Measurements from ENCODE around the gene RGL3. TPM values are rescaled to one million over a fixed set of nuclear protein-coding genes. Genes with fewer than 3 reads are reported as not detected.

The RGL3 gene
- total RNA-seq, 1 experiment from 2014 or later, result 100 TPM

DNA sequence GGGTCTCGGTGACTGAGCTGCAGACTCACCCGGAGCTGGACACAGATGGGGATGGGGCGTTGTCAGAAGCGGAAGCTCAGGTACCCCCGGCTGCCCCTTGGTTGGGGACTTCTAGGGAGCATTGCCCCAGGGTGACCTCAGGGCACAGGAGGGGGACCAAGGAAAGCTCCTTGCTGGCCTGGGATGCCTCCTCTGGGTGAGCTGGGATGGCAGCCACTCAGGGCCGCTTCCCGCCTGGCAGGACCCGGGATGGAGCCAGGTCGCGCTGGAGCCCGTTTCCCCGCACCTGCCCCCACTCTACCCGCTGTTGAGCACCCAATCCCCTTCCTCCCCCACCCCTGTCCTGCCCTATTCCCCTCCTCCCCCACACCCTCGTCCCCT is 27.1 kb upstream of the RGL3 start:
- TF ChIP-seq EZH2 (IDR thresholded peaks at IDR 0.05; ENCODE audit: low read depth), result no peak
- TF ChIP-seq, protein P1, sequence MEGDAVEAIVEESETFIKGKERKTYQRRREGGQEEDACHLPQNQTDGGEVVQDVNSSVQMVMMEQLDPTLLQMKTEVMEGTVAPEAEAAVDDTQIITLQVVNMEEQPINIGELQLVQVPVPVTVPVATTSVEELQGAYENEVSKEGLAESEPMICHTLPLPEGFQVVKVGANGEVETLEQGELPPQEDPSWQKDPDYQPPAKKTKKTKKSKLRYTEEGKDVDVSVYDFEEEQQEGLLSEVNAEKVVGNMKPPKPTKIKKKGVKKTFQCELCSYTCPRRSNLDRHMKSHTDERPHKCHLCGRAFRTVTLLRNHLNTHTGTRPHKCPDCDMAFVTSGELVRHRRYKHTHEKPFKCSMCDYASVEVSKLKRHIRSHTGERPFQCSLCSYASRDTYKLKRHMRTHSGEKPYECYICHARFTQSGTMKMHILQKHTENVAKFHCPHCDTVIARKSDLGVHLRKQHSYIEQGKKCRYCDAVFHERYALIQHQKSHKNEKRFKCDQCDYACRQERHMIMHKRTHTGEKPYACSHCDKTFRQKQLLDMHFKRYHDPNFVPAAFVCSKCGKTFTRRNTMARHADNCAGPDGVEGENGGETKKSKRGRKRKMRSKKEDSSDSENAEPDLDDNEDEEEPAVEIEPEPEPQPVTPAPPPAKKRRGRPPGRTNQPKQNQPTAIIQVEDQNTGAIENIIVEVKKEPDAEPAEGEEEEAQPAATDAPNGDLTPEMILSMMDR (conservative IDR thresholded peaks at IDR 0.05), result no peak
- Histone ChIP-seq H3K4me2 (no peak overlapping the region), H3K27ac (no peak overlapping the region), H3F3A (ENCODE audit: insufficient read depth, low read depth) (peaks cover 30% of the 10 kb centered on the region; the same call in 1 of the 2 replicates), H4K20me1 (ENCODE audit: insufficient read depth) (peaks cover 8% of the 10 kb centered on the region), H3K36me3 (ENCODE audit: low read depth) (peaks cover 21% of the 10 kb centered on the region), H3K79me2 (ENCODE audit: low read depth) (no peaks in the 10 kb centered on the region), H2AFZ (no peak overlapping the region), H3K27me3 (ENCODE audit: insufficient read depth, low read depth) (no peaks in the 10 kb centered on the region), H3K4me3 (no peak overlapping the region), H3K9me3 (ENCODE audit: insufficient read depth, low read depth) (no peaks in the 10 kb centered on the region), H3K4me1 (replicated peaks; ENCODE audit: insufficient read depth) (no peaks in the 10 kb centered on the region), H3K9me2 (ENCODE audit: insufficient read depth) (no peaks in the 10 kb centered on the region)
- DNase-seq, result no peak
- POLR2A ChIA-PET (ENCODE audit: unreplicated experiment), result no interaction called here
- BruUV-seq (replicated peaks), result no TSS peak
- intact Hi-C loops (cut with micrococcal nuclease; ENCODE audit: unreplicated experiment), result no loop called here
- CTCF ChIA-PET, result no interaction called here

DNA sequence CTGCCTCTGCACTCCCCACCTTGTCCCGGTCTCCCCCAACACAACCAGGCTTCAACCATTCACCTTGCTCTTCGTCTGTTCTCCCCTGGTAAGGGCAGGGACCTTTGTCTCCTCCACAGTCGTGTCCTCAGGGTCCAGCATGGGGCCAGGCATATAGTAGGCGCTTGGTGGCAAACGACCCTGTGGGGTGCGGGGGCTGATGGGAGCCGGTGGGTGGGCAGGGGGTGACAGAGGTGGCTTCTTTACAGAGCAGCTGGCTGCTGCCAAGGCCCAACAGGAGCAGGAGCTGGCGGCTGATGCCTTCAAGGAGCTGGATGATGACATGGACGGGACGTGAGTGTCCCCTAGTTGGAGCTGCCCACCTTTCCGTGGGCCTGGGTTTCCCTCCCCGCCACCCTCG is 26.0 kb upstream of the RGL3 start:
- intact Hi-C loops (cut with micrococcal nuclease; ENCODE audit: unreplicated experiment), result no loop called here
- no peak overlapping the region for H3K27ac ChIP-seq
- ChIA-PET POLR2A (ENCODE audit: unreplicated experiment) (no interaction called here), CTCF (interaction anchor here (0.6 kb wide), 1 partner anchor 71 kb away, joined by 4 read pairs; the partner anchor contains the start of gene SWSAP1)
- peaks cover 35% of the 10 kb centered on the region; the same call in 1 of the 2 replicates for H3F3A ChIP-seq (ENCODE audit: insufficient read depth, low read depth)
- H3K4me3 ChIP-seq, result no peak overlapping the region
- no peaks in the 10 kb centered on the region for H3K9me2 ChIP-seq (ENCODE audit: insufficient read depth)
- no peaks in the 10 kb centered on the region for H3K27me3 ChIP-seq (ENCODE audit: insufficient read depth, low read depth)
- H4K20me1 ChIP-seq (ENCODE audit: insufficient read depth), result peaks cover 8% of the 10 kb centered on the region
- H3K4me2 ChIP-seq, result no peak overlapping the region
- DNase-seq, result no peak
- no peak overlapping the region for H2AFZ ChIP-seq
- H3K9me3 ChIP-seq (ENCODE audit: insufficient read depth, low read depth), result no peaks in the 10 kb centered on the region
- TF ChIP-seq EZH2 (IDR thresholded peaks at IDR 0.05; ENCODE audit: low read depth), result no peak
- TF ChIP-seq, protein P1 (conservative IDR thresholded peaks at IDR 0.05), result no peak
- no TSS peak for BruUV-seq (replicated peaks)
- no peaks in the 10 kb centered on the region for H3K79me2 ChIP-seq (ENCODE audit: low read depth)
- no peaks in the 10 kb centered on the region for H3K4me1 ChIP-seq (replicated peaks; ENCODE audit: insufficient read depth)
- peaks cover 25% of the 10 kb centered on the region for H3K36me3 ChIP-seq (ENCODE audit: low read depth)

DNA sequence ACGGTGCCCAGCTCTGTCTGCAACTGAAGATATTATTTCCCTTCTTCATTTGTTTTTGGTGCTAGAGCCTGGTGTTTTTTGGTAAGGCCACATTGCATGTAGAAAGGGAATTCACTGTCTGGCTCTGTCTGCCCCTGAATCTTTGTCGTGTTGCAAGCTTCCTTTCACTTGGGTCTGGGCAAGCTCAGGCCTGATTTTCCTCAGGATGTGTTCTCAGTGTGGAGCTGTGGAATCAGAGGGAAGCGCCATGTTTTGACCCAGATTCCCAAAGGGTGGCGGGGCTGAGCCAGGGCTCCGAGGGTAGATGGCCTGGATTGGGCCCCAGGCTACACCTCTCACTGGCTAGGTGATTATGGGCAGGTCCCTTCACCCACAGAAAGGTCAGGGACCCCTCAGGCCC is 24.9 kb upstream of the RGL3 start:
- ChIA-PET POLR2A (ENCODE audit: unreplicated experiment) (no interaction called here), CTCF (interaction anchor here (1.1 kb wide), 1 partner anchor 9 kb away, joined by 3 read pairs; the partner anchor contains the start of gene PRKCSH)
- no peaks in the 10 kb centered on the region for H3K27me3 ChIP-seq (ENCODE audit: insufficient read depth, low read depth)
- no peaks in the 10 kb centered on the region for H3K4me1 ChIP-seq (replicated peaks; ENCODE audit: insufficient read depth)
- no peak overlapping the region for H3K27ac ChIP-seq
- no peaks in the 10 kb centered on the region for H3K9me2 ChIP-seq (ENCODE audit: insufficient read depth)
- H3K9me3 ChIP-seq (ENCODE audit: insufficient read depth, low read depth), result no peaks in the 10 kb centered on the region
- intact Hi-C loops (cut with micrococcal nuclease; ENCODE audit: unreplicated experiment), result no loop called here
- no peak for DNase-seq
- H3F3A ChIP-seq (ENCODE audit: insufficient read depth, low read depth), result peaks cover 32% of the 10 kb centered on the region; the same call in 1 of the 2 replicates
- H3K36me3 ChIP-seq (ENCODE audit: low read depth), result peaks cover 25% of the 10 kb centered on the region
- H2AFZ ChIP-seq, result no peak overlapping the region
- no TSS peak for BruUV-seq (replicated peaks)
- no peak overlapping the region for H3K4me2 ChIP-seq
- no peak overlapping the region for H3K4me3 ChIP-seq
- TF ChIP-seq, protein P1 (conservative IDR thresholded peaks at IDR 0.05), result no peak
- no peak for TF ChIP-seq EZH2 (IDR thresholded peaks at IDR 0.05; ENCODE audit: low read depth)
- peaks cover 8% of the 10 kb centered on the region for H4K20me1 ChIP-seq (ENCODE audit: insufficient read depth)
- H3K79me2 ChIP-seq (ENCODE audit: low read depth), result no peaks in the 10 kb centered on the region

All from PC-9 (cell line).